ENCODE data around the gene SLC4A4.

SLC4A4 gene

DNA sequence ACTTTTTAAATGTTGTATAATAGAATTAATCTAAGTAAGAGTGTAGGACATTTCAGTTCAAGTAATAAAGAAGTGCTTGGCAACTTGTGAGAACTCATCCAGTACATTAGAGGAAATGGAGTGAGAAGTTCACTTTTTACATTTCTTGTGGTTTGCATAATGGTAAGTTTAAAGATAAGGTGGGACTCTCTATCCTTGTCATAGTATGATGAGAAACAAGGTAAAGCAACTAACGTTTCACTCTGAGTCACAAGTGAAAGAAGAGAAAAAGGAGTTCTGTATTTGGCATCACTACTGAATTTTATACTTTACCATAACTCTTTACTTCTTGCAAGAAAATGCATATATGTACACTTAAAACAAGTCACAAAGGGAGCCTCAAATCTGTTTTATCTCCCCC, 219.4 kb downstream of the SLC4A4 start:
- no peaks in the 10 kb centered on the region for H4K20me1 ChIP-seq (ENCODE audit: insufficient read depth, low read length)
- no peaks in the 10 kb centered on the region for H3F3A ChIP-seq (ENCODE audit: insufficient read depth, low read length)
- H3K36me3 ChIP-seq (ENCODE audit: insufficient read depth, low read length) = no peaks in the 10 kb centered on the region
- no peaks in the 10 kb centered on the region for H3K27me3 ChIP-seq (ENCODE audit: insufficient read depth, low read length)
- H3K27ac ChIP-seq (ENCODE audit: low read depth, low read length, poor library complexity, severe bottlenecking) = no peak overlapping the region
- no peaks in the 10 kb centered on the region for H3K4me1 ChIP-seq (ENCODE audit: insufficient read depth, low read length, severe bottlenecking)
- H3K9me3 ChIP-seq (ENCODE audit: low read length) = no peaks in the 10 kb centered on the region
- no peak overlapping the region for H3K4me3 ChIP-seq (ENCODE audit: low read depth, low read length, poor library complexity, severe bottlenecking)
- TF ChIP-seq, protein P1, sequence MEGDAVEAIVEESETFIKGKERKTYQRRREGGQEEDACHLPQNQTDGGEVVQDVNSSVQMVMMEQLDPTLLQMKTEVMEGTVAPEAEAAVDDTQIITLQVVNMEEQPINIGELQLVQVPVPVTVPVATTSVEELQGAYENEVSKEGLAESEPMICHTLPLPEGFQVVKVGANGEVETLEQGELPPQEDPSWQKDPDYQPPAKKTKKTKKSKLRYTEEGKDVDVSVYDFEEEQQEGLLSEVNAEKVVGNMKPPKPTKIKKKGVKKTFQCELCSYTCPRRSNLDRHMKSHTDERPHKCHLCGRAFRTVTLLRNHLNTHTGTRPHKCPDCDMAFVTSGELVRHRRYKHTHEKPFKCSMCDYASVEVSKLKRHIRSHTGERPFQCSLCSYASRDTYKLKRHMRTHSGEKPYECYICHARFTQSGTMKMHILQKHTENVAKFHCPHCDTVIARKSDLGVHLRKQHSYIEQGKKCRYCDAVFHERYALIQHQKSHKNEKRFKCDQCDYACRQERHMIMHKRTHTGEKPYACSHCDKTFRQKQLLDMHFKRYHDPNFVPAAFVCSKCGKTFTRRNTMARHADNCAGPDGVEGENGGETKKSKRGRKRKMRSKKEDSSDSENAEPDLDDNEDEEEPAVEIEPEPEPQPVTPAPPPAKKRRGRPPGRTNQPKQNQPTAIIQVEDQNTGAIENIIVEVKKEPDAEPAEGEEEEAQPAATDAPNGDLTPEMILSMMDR (IDR thresholded peaks at IDR 0.05; ENCODE audit: low read length) = no peak
- TF ChIP-seq EZH2 (IDR thresholded peaks at IDR 0.05; ENCODE audit: borderline replicate concordance, low read length) = no peak
- H3K79me2 ChIP-seq (ENCODE audit: insufficient read depth, low read length) = no peaks in the 10 kb centered on the region
- no peaks in the 10 kb centered on the region for H3K9me2 ChIP-seq (ENCODE audit: low read depth, low read length)
- H2AFZ ChIP-seq (ENCODE audit: low read length) = no peak overlapping the region
- no peak overlapping the region for H3K4me2 ChIP-seq (ENCODE audit: low read length)
- H3K9ac ChIP-seq (ENCODE audit: low read length) = no peak overlapping the region

DNA sequence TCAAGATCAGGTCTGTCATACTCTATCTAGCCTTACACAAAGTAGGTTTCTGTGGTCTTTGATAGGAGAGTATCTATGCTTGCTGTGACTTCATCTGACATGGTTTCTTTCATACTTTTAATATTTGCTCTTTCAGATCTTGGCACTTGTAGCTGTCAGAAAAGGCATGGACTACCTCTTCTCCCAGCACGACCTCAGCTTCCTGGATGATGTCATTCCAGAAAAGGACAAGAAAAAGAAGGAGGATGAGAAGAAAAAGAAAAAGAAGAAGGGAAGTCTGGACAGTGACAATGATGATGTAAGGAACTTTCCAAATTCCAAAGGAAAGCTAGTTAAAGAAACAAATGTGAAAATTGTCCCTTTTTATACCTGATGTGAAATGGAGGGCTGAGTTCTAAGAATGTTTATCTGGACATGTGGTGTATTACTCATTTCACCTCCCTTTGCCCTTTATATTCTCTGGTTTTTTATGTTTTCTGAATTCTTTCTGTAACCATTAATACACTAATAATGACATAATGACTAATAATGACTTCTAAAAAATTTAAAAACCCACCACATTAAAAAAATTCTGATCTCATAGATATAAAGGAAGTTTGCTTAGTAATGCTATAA, 221.2 kb downstream of the SLC4A4 start:
- H3F3A ChIP-seq (ENCODE audit: insufficient read depth, low read length) = no peaks in the 10 kb centered on the region
- TF ChIP-seq, protein P1 (IDR thresholded peaks at IDR 0.05; ENCODE audit: low read length) = no peak
- no peak for TF ChIP-seq EZH2 (IDR thresholded peaks at IDR 0.05; ENCODE audit: borderline replicate concordance, low read length)

DNA sequence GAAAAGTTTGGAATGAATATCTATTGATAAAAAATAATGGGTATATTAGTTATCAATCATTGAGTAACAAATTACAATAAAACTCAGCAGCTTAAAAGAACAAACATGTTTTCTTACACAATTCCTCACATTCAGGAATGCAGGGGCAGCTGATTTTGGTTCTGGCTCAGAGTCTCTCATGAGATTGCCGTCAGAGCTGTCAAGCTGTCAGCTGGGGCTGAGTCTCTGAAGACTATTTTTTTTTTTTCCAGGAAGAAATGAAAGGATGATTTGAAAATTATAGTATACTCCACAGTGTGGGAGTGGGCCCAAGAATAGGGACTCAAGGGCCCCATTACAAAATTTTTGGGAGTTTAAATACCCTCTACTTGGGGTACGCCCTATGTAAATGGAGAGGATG, 226.0 kb downstream of the SLC4A4 start:
- no peaks in the 10 kb centered on the region for H3K79me2 ChIP-seq (ENCODE audit: insufficient read depth, low read length)

More for the DNA sequence above, 221.2 kb downstream of the SLC4A4 start:
- no peaks in the 10 kb centered on the region for H3K4me1 ChIP-seq (ENCODE audit: insufficient read depth, low read length, severe bottlenecking)
- H3K27ac ChIP-seq (ENCODE audit: low read depth, low read length, poor library complexity, severe bottlenecking) = no peak overlapping the region
- no peaks in the 10 kb centered on the region for H3K9me2 ChIP-seq (ENCODE audit: low read depth, low read length)
- no peak overlapping the region for H3K4me2 ChIP-seq (ENCODE audit: low read length)
- no peak overlapping the region for H3K4me3 ChIP-seq (ENCODE audit: low read depth, low read length, poor library complexity, severe bottlenecking)
- H2AFZ ChIP-seq (ENCODE audit: low read length) = no peak overlapping the region
- H3K9me3 ChIP-seq (ENCODE audit: low read length) = no peaks in the 10 kb centered on the region
- H3K27me3 ChIP-seq (ENCODE audit: insufficient read depth, low read length) = no peaks in the 10 kb centered on the region
- no peak overlapping the region for H3K9ac ChIP-seq (ENCODE audit: low read length)
- H3K36me3 ChIP-seq (ENCODE audit: insufficient read depth, low read length) = no peaks in the 10 kb centered on the region
- no peaks in the 10 kb centered on the region for H3K79me2 ChIP-seq (ENCODE audit: insufficient read depth, low read length)
- no peaks in the 10 kb centered on the region for H4K20me1 ChIP-seq (ENCODE audit: insufficient read depth, low read length)

More for the DNA sequence above, 226.0 kb downstream of the SLC4A4 start:
- Histone ChIP-seq H3K36me3 (ENCODE audit: insufficient read depth, low read length) (no peaks in the 10 kb centered on the region), H4K20me1 (ENCODE audit: insufficient read depth, low read length) (no peaks in the 10 kb centered on the region), H3K27ac (ENCODE audit: low read depth, low read length, poor library complexity, severe bottlenecking) (no peak overlapping the region), H3K27me3 (ENCODE audit: insufficient read depth, low read length) (no peaks in the 10 kb centered on the region), H3K4me1 (ENCODE audit: insufficient read depth, low read length, severe bottlenecking) (no peaks in the 10 kb centered on the region), H3F3A (ENCODE audit: insufficient read depth, low read length) (no peaks in the 10 kb centered on the region), H3K4me3 (ENCODE audit: low read depth, low read length, poor library complexity, severe bottlenecking) (no peak overlapping the region), H3K9ac (ENCODE audit: low read length) (no peak overlapping the region), H2AFZ (ENCODE audit: low read length) (no peak overlapping the region), H3K9me3 (ENCODE audit: low read length) (no peaks in the 10 kb centered on the region), H3K9me2 (ENCODE audit: low read depth, low read length) (no peaks in the 10 kb centered on the region), H3K4me2 (ENCODE audit: low read length) (no peak overlapping the region)
- TF ChIP-seq, protein P1 (IDR thresholded peaks at IDR 0.05; ENCODE audit: low read length) = no peak
- no peak for TF ChIP-seq EZH2 (IDR thresholded peaks at IDR 0.05; ENCODE audit: borderline replicate concordance, low read length)
